Activated CD4-positive, alpha-beta T cell treated with anti-CD3 and anti-CD28 coated beads, Interleukin-2, amount 50 U/mL, for 24 hours (primary cell): ENCODE data around the gene CIZ1.
A peak's percentile ranks its signal among the peaks of the same experiment; 100 is the strongest.
"Not testable (repeated sequence)": the region's sequence is repeated elsewhere in the genome, so short reads cannot be mapped to it uniquely, and the experiment has no call there.

Source experiments
- DNase-seq, 2 donors: peaks; one replicate each; pipeline ENCODE4 v3.0.0-alpha.2; 2020; ENCODE audit warnings: low read depth in 1 of 2, low spot score in 1 of 2

The CIZ1 gene, protein sequence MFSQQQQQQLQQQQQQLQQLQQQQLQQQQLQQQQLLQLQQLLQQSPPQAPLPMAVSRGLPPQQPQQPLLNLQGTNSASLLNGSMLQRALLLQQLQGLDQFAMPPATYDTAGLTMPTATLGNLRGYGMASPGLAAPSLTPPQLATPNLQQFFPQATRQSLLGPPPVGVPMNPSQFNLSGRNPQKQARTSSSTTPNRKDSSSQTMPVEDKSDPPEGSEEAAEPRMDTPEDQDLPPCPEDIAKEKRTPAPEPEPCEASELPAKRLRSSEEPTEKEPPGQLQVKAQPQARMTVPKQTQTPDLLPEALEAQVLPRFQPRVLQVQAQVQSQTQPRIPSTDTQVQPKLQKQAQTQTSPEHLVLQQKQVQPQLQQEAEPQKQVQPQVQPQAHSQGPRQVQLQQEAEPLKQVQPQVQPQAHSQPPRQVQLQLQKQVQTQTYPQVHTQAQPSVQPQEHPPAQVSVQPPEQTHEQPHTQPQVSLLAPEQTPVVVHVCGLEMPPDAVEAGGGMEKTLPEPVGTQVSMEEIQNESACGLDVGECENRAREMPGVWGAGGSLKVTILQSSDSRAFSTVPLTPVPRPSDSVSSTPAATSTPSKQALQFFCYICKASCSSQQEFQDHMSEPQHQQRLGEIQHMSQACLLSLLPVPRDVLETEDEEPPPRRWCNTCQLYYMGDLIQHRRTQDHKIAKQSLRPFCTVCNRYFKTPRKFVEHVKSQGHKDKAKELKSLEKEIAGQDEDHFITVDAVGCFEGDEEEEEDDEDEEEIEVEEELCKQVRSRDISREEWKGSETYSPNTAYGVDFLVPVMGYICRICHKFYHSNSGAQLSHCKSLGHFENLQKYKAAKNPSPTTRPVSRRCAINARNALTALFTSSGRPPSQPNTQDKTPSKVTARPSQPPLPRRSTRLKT

DNA sequence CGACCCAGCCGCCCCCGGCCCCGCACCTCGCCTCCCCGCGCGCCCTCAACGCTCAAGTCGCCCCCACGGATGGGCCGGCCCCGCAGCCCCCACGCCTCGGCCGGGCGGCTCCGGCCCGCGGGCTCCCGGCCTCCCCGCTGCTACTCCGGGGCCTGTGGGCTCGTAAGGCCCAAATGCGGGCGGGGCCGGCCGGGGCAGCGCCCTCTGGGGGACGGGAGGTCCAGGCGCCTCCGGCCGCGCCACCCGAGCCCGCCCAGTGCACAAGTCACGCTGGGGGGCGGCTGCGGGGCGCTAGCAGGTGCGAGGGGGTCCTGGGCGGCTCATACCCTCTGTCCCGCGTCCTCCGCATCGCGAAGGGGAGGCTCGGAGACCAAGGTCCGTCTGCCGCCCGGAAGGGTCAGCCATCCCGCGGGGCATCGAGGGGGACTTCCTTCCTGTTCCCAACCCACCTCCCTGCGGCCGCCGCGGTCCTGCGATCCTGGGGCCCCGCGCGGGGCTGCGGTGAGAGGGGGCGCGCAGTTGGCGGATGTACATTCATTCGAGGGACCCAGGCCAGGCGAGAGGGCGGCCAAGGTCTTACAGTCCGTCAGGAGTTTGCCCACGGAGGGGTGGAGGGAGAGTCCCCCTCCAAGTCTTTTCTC, at the start of gene CIZ1:
Gene CIZ1 (minus strand): TSS at position 167 of the 641 bp plus-strand sequence. CDS start 715 bp downstream, outside the sequence.
- DNase-seq = peak; percentile 53 to 65

DNA sequence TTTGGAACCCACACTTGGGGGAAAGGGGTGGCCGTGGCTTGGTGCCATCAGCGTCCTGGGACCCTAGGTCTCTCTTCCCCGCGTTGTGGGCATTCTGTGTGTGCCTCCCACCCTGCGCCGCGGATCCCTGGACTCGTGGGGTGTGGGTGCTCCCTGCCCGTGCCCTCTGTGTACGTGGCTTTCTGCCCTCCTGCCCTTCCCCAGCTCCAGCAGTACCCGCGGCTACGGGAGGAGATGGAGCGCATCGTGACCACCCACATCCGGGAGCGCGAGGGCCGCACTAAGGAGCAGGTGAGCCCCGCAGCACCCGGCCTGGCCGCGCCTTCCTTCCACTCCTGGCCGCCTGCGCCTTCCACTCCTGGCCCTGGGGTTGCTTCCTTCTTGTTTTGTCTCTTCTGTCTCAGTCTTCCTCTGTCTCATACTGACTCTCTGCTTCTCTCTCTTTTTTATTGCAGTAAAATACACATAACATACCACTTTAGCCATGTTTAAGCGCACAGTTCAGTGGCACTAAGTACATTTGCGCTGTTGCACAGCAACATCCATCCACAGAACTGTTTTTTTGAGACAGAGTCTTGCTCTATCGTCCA, 42.5 kb upstream of the CIZ1 start:
- no peak for DNase-seq

DNA sequence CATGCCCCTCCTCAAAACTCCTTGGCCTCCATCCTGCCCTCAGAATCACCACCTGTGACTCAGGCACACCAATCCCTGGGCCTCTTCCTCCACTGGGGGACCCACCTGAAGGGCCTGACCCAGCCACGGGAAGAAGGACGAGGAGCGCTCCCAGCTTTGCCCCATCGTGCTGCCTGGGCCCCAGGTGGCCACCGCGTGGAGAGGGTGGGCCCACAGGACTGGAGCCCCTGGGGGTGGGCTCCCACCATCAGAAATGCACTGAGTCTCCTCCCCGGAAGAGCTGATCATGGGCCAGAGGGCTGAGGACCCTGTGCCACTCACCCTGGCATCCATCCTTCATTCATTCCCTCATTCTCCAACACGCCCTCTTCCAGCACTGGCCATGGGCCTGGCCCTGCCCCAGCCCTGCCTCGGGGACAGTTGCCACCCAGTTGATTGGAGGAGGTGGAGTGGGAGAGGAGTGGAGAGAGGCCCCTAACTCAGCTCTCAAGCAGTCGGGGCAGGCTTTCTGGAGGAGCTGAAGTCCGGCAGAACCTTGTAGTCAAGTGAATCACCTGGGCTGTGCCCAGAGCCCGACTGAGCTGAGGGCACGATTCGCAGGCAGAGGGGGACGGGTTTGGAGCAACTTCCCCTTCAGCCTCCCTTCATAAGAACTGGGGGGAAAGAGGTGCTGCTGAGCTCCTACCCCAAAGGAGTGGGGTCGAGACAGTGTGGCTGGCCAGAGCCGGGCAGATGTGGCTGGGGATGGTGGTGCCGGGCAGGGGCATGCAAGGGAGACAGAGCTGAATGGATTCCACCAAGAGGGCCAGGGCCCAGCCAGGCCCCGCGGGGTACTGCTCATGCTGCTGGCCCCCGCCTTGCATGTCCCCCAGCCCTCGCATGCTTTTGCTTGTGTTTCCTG, 41.4 kb upstream of the CIZ1 start:
- DNase-seq = no peak

DNA sequence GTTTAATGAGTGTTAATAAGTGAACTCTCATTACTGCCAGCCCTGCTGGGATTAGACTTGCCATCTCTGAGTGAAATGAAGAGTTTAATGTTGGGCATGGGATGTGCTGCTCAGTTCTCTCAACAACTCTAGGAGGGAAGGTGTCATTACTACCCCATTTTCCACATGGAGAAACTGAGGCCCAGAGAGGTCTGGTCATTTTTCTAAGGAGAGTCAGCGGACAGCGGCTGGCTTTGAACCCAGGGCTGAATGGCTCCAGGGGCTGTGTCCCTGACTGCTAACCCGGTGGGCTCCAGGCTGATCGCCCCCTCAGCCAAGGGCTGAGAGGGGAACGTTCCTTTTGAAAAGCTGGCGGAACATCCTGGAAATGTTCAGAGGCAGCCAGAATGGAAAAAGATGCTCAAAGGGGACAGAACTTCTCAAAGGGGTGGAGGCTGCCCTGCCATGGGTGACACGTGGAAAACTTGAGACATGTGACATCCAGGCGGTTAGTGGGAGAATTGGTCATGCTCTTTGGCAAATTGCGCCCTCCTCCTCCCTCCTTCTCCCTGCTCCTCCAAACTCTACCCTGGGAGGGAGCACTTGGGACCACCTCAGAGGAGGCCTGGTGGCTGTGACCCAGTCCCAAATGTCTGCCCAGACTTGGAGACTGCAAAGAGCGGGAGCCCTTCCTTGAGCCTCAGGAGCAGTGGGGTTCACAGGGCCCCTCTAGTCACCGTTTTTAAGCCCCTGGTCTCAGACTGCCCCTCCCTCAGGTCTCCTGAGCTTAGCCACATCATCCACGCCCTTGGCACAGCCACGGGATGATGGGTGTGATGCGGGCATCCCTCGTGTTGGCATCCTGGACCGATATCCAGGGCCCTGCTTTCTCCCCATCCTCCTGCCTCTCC, 40.5 kb upstream of the CIZ1 start:
- DNase-seq = no peak

DNA sequence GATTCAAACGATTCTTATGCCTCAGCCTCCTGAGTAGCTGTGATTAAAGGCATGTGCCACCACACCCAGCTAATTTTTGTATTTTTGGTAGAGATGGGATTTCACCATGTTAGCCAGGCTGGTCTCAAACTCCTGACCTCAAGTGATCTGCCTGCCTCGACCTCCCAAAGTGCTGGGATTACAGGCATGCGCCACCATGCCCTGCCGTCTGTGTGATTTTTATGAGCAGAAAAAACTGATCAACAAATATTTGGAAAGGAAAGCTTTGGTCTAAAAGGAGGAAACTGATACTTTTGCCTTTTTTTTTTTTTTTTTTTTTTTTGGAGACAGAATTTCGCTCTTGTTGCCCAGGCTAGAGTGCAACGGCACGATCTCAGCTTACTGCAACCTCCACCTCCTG, 39.5 kb upstream of the CIZ1 start:
- not testable (repeated sequence) for DNase-seq

DNA sequence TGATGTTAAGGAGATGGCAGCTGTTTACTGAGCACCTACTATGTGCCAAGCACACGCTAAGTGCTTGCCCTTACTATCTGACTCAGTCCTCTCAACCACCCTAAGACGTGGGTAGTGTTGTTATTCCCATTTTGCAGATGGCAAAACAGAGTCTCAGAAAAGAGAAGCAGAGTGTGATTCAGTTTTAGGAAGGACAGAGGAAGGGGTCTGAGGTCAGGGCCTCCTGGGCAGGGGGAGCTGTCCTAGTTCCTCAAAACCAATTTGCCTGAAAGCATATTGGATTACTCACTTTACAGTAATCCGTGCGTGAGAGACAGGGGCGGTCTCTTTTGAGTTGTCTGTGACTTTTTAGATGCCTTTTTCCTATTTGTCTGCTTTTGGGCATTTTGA, 35.0 kb upstream of the CIZ1 start:
- no peak for DNase-seq

DNA sequence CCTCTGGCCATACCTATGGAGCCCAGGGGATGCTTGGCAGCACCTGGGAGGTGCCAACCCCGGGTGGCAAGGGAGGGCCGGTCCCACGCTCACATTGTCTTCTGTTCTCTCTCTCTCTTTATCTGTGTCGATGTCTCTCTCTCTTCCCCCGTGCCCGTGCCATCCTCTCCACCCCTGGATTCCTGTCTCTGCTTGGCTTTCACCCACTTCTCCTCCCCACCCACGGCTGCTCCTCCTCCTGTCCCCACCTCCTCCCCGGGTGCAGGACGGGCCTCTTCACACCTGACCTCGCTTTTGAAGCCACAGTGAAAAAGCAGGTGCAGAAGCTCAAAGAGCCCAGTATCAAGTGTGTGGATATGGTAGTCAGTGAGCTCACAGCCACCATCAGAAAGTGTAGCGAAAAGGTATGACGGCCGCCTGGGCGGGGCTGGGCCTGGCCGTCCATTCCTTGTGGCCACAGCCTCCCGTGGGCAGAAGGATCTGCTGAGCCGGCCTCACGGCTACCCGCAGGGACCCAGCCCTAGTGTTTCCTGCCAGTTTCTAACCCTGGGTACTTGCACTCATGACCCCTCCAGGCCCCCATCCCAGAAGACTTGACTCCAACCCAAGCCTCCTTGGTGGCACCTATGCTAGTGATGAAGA, 34.5 kb upstream of the CIZ1 start:
- DNase-seq = no peak

DNA sequence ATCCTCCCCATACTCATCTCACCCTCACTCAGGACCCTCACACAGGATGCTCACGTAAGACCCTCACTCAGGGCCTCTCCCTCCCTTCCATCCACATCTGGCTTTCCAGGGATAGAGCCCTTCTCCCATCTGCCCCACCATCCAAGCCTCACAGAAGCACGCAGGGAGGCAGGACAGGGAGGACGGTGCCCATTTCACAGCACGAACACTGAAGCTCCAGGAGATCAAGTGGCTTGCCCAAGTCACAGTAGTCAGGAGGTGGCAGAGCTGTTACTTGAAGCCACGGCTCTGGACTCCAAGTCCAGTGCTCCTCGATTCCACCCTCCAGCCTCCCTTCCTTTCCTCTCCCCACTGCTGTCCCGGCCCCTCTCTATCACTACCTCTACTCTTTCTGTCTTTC, 33.5 kb upstream of the CIZ1 start:
- no peak for DNase-seq

DNA sequence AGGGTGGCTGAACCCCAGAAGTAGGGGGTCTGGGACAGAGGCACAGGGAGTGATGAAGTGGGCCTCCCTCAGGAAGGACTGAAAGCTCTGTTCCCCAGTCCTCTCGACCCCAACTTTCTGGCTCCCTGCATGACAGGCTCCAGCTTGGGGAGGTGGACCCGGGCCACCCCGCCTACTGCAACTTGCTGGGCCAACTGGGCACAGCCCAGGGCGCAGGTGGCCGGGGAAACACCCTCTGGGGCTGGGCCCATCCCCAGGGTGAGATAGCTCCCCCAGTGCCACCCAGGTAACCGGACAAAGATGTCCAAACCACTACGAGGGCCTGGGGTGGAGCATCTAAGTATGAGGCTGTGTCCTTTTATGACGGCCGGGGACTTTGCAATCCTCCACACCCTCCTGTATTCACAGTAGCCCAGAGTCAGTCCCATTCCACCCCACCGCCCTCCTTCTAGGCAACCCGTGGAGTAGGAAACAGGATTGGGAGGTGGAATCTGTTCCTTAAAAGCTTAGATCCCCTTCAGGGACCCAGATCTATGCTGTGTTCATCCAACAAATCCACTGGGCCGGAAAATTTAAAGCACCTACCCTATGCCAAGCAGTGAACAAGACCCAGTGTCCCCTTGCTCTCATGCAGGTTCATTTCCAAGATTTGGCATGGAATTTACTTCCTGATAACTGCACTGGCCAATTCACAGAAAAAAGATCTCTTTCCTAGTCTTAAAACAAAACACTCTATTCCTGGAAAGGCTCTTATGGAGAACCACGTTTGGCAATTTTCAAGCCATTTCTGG, 31.7 kb upstream of the CIZ1 start:
- no peak for DNase-seq

DNA sequence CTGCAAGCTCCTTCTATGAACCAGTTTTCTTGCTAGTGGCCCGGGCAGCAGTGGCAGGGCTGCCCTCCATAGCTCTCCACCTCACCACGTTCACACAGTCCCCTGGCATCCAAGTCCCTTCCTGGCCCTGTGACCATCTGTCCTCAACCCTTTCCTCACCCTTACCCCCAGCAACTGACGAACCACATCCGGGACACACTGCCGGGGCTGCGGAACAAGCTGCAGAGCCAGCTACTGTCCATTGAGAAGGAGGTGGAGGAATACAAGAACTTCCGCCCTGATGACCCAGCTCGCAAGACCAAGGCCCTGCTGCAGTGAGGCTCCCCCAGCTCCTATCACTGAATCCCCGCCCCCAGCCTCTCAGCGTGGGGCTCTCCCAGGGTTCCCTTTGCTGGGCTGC, 30.7 kb upstream of the CIZ1 start:
- no peak for DNase-seq

DNA sequence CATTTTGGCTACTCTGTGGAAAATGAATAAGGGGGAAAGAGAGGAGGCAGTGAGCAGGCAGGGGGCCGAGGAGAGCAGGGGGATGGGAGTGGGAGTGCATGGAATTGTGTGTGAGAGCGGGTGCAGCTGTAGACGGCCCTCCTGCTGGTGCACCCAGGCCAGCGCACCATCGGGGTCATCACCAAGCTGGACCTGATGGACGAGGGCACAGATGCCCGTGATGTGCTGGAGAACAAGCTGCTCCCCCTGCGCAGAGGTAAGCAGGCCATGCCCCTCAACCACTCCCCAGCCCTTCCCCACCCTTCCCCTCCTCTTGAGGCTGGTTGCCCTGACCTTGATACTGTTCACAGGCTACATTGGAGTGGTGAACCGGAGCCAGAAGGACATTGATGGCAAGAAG, 28.5 kb upstream of the CIZ1 start:
- no peak for DNase-seq

DNA sequence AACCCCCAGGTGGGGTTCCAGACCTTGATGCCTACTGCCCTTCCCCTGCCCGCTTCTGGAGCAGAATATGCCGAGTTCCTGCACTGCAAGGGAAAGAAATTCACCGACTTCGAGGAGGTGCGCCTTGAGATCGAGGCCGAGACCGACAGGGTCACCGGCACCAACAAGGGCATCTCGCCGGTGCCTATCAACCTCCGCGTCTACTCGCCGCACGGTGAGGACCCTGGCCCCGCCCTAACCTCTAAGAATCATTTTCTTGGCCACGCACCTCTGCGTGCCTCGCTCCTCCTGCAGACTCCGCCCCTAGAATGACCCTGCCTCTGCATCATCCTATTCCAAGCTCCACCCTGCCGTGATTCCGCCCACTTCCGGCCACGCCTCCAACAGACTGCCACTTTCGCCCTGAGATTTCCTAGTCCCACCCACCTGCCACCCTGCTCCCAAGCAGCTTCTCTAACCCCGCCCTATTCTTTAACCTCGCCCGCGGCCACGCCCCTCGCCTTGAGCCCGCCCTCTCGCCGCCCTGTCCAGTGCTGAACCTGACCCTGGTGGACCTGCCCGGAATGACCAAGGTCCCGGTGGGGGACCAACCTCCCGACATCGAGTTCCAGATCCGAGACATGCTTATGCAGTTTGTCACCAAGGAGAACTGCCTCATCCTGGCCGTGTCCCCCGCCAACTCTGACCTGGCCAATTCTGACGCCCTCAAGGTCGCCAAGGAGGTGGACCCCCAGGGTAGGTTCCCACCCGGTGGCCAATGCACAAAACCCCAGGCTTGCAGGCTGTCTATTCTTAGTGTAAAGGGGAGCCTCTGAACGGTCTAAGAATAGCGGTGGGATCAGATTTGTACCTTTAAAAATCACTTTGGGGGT, 27.4 kb upstream of the CIZ1 start:
- DNase-seq = peak; percentile 79 to 92

DNA sequence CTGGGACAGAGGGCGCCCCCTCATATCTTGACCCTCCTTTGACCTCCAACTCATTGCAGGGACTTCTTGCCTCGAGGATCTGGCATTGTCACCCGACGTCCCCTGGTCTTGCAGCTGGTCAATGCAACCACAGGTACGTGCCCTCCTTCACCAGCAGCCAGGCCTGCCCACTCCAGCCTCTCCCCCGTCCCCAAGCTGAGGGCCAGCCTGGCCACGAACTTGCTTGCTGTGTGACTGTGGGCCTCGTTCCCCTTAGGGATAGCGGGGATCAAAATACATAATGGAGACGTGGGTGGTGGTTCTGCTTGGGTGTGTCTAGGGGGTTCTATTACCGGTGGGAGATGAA, 26.8 kb upstream of the CIZ1 start:
- DNase-seq = no peak

DNA sequence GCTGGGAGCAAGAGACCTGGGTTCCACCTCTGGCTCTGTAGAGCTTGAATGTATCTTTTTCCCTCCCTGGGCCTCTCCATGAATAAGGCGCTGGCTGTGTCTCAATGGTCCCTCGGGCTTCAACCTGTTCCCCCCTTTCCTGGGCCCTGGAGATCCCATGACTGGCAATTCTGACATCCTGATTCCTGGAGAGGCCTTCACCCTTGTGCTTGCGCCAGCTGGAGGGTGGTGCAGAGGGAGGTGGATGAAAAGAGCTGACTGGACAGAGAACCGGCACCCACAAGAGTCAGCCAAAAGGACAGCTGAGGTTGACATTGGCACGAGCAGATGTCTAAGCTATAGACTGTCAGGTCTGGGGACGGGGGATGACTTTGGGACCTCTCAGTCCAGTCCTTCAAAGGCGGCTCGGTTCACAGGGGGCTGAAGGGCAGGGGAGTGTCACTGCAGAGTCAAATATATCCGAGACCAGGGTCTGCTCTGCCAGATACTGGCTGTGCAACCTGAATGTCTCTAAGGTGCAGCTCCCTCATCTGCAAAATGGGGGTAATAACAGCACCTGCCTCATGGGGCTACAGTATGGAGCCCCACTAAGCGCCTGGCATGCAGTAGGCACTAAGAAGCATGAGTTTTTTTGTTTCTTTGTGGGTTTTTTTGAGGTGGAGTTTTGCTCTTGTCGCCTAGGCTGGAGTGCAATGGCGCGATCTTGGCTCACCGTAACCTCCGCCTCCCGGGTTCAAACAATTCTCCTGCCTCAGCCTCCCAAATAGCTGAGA, 25.6 kb upstream of the CIZ1 start:
- no peak for DNase-seq

DNA sequence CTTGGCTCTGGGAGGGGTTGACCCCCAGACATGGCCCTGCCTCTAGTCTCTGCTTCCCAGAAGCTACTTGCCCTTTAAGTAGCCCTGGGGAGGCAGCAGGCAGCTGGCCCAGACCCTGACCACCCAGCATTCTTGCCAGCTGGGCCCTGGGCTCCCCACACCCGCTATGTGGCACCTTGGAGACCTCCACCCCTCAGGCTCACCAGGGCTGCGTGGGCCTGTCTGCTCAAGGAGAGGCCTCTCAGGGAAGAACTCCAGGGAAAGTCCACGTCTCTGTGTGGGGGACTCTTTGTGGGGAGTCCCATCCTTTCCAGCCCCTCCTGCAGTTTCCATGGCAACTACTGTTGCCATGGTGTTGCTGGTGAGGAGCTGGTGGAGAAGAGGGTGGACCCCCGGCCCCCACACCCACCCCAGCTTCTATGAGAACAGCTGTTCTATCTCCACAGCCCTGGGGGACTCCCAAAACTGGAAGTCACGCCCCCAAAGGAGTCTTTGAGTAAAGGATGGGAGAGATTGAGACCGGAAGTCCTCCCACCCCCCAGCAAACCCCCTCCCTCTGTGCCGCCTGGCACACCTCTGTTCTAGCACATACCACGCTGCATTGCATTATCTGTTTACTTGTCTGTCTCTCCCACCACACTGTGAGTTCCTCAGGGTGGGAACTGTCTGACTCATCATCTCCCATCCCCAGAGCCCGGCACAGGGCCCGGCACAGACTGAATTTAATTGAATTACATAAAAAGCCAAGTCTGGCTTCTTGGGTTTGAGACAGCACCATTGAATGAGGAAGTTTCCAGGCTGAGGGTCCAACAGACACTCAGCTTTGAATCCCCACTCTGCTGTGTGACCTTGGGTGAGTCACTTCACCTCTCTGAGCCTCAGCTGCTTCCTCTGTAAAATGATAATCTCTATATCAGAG, 24.4 kb upstream of the CIZ1 start:
- no peak for DNase-seq
